ENCODE measurements around the gene ZNHIT6. TPM values are rescaled to one million over a fixed set of nuclear protein-coding genes. Genes with fewer than 3 reads are reported as not detected.

The ZNHIT6 gene
- total and polyA plus RNA-seq, 10 of the 15 experiments (the other 5 are each of a cell fraction or from before 2014, with no cell fraction given): 12.8 to 32.0 (median 18.8) TPM

DNA sequence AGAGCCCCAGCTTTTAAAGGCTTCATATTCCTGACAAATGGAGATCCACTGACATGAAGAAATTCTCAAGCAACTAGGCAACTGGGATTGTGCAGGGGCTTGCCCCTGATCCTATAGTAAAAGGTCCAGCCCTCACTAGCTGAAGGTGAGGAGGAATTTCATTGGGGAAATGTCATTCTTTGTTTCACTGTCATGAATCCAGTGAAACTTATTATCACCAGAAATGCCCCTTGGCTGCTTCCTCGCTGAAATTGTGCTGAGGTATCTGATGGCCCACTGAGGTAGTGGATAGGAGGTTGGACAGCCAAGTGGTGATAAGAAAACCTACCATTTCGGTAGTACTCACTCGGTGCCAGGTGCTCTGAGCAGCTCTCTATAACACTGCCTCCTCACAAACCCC is 91.5 kb downstream of the ZNHIT6 start (continued):
- TF ChIP-seq RAD51 (IDR thresholded peaks at IDR 0.05) (no peak), RBBP5 (conservative IDR thresholded peaks at IDR 0.05) (no peak), NR2F1 (conservative IDR thresholded peaks at IDR 0.05) (no peak), NFYB (IDR thresholded peaks at IDR 0.05; ENCODE audit: insufficient read depth, low read depth, low read length) (no peak), PRDM15 (CRISPR knock-in tag; IDR thresholded peaks at IDR 0.05) (no peak), FOXK2 (IDR thresholded peaks at IDR 0.05) (no peak), ZNF24 (IDR thresholded peaks at IDR 0.05) (no peak), SUZ12 (IDR thresholded peaks at IDR 0.05; ENCODE audit: unreplicated experiment) (no peak)
- TF ChIP-seq, protein P1, sequence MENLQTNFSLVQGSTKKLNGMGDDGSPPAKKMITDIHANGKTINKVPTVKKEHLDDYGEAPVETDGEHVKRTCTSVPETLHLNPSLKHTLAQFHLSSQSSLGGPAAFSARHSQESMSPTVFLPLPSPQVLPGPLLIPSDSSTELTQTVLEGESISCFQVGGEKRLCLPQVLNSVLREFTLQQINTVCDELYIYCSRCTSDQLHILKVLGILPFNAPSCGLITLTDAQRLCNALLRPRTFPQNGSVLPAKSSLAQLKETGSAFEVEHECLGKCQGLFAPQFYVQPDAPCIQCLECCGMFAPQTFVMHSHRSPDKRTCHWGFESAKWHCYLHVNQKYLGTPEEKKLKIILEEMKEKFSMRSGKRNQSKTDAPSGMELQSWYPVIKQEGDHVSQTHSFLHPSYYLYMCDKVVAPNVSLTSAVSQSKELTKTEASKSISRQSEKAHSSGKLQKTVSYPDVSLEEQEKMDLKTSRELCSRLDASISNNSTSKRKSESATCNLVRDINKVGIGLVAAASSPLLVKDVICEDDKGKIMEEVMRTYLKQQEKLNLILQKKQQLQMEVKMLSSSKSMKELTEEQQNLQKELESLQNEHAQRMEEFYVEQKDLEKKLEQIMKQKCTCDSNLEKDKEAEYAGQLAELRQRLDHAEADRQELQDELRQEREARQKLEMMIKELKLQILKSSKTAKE (IDR thresholded peaks at IDR 0.05; ENCODE audit: low read depth, poor library complexity, severe bottlenecking): no peak

All from GM12878 (cell line).